HG03196 (cell line): ENCODE data around the gene FGF14.
"Not testable (repeated sequence)": the region's sequence is repeated elsewhere in the genome, so short reads cannot be mapped to it uniquely, and the experiment has no call there.

Source experiments
- ATAC-seq: cut with Tn5 transposase; IDR thresholded peaks from one replicate; pipeline ENCODE4 v1.9.1; 2021; ENCODE audit not compliant: unreplicated experiment

FGF14 gene

GRCh38 chr13:101881593-101881992 lies 520.3 kb downstream of the FGF14 start:
- ATAC-seq: no peak

GRCh38 chr13:101880581-101880980 lies 521.3 kb downstream of the FGF14 start:
- no peak for ATAC-seq

DNA sequence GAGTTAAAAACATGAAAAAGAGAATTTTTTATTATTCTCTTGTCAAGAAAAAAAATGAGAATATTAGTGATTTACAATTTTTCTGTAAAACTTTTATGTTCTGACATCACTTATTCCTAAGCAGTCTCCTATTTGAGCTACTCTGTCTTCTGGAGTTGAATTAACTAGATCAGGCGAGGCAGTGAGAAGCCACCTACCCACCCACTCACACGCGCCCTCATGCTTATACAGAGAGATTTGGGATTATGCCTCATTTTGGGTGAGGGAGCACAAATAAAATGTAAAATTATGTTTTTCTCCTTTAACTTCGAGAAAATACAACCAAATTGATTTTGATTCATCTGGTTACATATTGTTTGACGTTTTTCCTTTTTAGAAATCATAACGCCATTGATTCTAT lies 524.9 kb downstream of the FGF14 start:
- ATAC-seq: no peak

GRCh38 chr13:101875717-101876393 lies 526.0 kb downstream of the FGF14 start:
- ATAC-seq: no peak

DNA sequence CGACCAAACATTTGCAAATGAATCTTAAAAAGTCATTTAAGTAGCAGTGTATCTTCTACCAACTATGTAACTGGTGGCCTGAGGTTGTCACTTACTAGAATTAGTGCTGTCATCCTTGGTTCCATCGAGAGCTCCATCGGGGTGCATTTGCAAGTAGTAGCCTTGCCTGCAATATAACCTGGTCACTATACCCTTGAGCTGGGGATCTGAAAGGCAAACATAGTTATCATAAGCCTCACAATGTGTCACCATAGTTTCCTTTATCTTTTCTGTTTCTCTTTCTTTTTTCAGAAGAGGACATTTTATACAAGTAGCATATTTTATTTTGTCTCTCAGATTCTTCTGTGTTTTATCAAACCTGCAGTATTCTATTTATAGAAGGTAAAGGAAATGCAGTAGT lies 526.8 kb downstream of the FGF14 start:
- ATAC-seq: no peak

- ATAC-seq: peak; percentile 89
Measured at GRCh38 chr13:101869553-101869952, 532.3 kb downstream of the FGF14 start.

DNA sequence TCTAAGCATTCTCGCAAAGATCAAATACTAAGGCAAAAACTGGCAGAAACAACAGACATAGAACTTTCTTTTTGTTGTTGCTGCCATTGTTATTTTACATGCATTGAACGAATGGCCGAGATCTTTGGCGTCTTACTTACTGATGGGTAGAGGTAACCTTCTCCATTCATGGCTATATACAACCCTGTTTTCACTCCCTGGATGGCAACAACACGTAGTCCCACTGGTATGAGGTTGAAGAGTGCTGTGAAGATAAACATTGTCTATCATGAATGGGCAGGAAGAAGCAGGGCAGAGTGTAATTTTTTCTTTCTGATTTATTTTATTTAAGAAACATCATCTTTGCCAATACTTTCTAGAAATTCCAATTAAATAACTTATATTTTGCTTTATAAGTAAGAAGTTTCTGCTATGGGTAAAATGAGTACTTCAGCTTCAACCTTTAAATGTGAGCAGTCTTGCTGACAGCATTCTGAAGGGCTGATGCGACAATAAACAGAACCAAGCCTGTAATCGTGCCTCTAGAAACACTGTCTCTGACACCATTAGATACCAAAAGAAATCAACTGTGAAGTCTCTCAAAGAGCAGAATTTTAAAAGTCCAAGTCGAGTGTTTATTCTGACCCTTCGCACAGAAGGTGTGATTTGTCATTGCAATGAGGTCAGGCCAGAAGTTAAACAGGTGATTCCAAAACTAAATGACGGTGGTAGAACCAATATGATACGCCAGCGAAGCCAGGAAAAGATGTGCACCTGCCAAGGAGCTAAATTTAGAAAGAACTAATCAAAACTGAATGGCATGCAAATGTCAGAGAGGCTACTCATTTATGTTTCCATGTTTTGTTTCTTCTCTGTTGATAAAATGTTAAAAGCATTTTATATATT lies 533.0 kb downstream of the FGF14 start:
- ATAC-seq: no peak

- ATAC-seq: no peak
Measured at GRCh38 chr13:101866889-101867581, 534.8 kb downstream of the FGF14 start.

DNA sequence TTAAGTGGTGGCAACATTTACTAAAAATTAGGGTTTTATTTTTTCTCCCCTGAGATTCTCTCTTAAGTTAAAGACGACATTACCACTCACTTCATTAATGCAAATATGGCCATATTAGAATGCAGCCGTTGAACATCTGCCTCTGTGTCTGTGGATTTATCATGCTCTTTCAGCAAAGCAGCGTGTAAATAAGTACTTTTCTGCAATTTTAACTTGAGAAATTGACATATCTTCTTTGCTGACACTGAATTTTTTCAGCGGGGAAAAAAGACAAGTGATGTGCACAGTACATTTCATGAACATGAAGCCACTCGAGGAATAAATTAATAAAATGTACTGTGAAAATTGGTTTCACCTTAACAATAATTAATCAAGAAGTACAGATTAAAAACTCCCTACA lies 543.0 kb downstream of the FGF14 start:
- no peak for ATAC-seq

DNA sequence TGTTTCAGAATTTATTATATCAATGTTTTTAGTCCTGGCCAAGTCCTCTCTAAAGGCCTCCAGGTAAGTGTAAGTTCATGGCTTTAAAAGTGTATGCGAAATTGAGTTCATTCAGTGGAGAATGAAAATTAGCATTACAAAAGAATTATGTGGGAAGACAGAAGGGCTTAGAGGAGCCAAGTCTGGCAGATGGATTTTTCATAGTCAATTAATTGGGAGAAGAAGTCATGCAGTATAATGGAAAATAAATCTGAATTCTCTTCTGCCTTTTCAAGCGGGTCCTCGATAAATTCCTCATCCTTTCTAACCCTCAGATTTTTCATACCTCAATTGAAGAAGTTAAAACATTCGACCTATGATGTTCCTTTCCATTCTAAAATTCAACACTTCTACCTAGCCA lies 555.1 kb downstream of the FGF14 start:
- ATAC-seq: no peak

DNA sequence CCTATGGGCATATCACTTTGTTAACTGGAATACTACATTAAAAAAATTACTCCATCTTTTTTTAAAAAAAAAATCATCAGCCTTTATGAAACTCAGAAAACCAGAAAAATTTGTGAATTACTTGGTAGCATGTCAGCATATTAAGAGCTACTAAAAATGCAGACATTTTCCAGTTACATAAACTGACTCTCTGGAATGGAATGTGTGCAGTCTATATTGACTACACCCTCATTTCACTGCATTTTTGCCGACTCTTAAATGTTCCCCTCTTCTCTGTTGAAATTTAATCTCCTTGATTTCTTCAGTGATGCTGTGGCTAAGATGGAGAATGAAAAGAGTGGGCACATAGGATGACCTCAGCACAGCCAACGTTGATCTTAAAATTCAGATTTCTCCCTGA lies 555.6 kb downstream of the FGF14 start:
- ATAC-seq: no peak

- ATAC-seq: no peak
Measured at GRCh38 chr13:101845245-101846020, 556.4 kb downstream of the FGF14 start.

- ATAC-seq: no peak
Measured at GRCh38 chr13:101841698-101842097, 560.1 kb downstream of the FGF14 start.

GRCh38 chr13:101838323-101838722 lies 563.5 kb downstream of the FGF14 start:
- no peak for ATAC-seq

- ATAC-seq: not testable (repeated sequence)
Measured at GRCh38 chr13:101837778-101838177, 564.1 kb downstream of the FGF14 start.

DNA sequence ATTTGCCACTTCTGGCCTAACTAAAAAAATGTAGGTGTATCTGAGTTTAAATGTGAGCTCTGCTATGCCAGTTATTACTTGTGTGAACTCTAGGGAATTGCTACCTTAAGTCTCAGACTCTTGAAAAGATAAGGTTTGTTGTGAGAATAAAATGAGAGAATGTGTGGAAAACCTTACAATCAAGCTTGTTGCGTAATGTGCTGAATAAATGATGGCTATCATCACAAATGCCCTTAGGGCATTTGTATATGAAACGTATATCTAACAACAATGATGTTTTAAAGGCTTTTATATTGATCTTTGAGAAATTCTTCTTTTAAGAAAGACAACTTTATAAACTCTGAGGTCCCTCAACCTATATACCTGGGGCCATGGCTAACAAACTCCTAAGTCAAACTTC lies 564.6 kb downstream of the FGF14 start:
- ATAC-seq: no peak

- ATAC-seq: no peak
Measured at GRCh38 chr13:101835920-101836319, 565.9 kb downstream of the FGF14 start.

- ATAC-seq: no peak
Measured at GRCh38 chr13:101833671-101834070, 568.2 kb downstream of the FGF14 start.

- ATAC-seq: no peak
Measured at GRCh38 chr13:101830035-101830434, 571.8 kb downstream of the FGF14 start.

- no peak for ATAC-seq
Measured at GRCh38 chr13:101829484-101829883, 572.4 kb downstream of the FGF14 start.

DNA sequence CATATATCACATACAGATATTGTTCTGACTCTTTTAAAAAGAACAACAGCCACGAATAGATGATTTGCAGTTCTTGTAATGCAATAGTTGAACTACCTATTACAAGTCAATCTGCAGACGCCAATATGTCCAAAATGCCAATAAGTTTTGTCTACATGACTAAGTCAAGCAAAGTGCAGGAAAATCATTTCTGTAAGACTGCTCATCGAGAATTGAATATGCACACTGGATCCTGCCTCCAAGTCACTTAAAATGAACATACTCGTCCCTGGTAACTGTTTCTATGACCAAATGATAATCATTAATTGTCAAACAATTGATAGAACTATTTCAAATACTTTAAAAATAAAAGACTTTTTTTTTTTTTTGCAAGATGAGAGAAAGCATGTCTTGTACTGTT lies 573.7 kb downstream of the FGF14 start:
- no peak for ATAC-seq
